Prostate gland (tissue), 2 donors: ENCODE results near the gene EFS.

ENCODE experiments used
- CTCF ChIP-seq, 4 experiments: fragments of 200-600 bp in 2 of 4; fragments of 450-650 bp in 2 of 4; sonication (generic) in 2 of 4; IDR thresholded peaks; 1 replicate in 3 of 4; 2 replicates in 1 of 4; pipeline ENCODE4 v1.5.1; 2016 to 2019; ENCODE audit warnings: antibody characterized with exemption in 4 of 4, mild to moderate bottlenecking in 2 of 4, moderate library complexity in 2 of 4
- POLR2A ChIP-seq: fragments of 450-650 bp; IDR thresholded peaks from one replicate; pipeline ENCODE4 v1.6.1; 2016; ENCODE audit warnings: antibody characterized with exemption, mild to moderate bottlenecking

DNA sequence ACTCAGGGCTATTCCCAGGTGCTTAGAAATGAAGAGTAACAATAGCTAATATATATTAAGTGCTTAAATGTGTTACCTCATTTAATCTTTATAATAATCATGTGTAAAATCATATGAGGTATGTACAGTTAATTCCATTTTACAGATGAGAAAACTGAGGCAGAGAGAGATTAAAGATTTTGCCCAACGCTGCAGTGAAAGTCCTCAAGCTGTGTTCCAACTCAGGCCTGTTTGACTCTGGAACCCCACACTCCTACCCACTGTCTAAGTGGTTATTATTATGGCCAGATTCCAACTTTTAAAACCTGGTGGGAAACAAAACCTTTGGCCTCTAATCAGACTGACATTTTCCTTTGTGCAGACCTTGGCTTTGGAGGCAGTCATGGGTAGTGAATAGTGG is 22.0 kb upstream of the EFS start:
- TF ChIP-seq POLR2A = no peak
- no peak for TF ChIP-seq CTCF (IDR thresholded peaks at IDR 0.05)
